ENCODE measurements around the gene RFX2. TPM values are rescaled to one million over a fixed set of nuclear protein-coding genes. Genes with fewer than 3 reads are reported as not detected.
"Not testable (repeated sequence)": the region's sequence is repeated elsewhere in the genome, so short reads cannot be mapped to it uniquely, and the experiment has no call there.

RFX2 gene
- total RNA-seq, 1 donor from 2014 or later = 2.4 TPM

DNA sequence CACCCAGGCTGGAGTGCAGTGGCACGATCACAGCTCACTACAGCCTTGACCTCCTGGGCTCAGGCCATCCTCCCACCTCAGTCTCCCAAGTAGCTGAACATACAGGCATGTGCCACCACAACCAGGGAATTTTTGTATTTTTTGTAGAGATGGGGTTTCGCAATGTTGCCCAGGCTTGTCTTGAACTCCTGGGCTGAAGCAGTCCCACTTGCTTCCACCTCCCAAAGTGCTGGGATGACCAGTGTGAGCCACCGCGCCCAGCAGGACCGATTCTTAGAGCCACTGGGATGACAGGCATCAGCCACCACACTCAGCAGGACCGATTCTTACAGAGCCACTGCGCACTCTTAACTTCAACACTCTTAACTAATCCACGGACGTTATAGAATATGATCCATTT is 77.5 kb downstream of the RFX2 start:
- peaks cover 1% of the 10 kb centered on the region for H3K36me3 ChIP-seq (ENCODE audit: control insufficient read depth, insufficient read depth, low read length)
- DNase-seq (ENCODE audit: low read depth) (no peak), FAIRE-seq (no peak)
- no peaks in the 10 kb centered on the region for H3K27me3 ChIP-seq (ENCODE audit: control insufficient read depth, insufficient read depth, low read length)
- TF ChIP-seq, protein P1, sequence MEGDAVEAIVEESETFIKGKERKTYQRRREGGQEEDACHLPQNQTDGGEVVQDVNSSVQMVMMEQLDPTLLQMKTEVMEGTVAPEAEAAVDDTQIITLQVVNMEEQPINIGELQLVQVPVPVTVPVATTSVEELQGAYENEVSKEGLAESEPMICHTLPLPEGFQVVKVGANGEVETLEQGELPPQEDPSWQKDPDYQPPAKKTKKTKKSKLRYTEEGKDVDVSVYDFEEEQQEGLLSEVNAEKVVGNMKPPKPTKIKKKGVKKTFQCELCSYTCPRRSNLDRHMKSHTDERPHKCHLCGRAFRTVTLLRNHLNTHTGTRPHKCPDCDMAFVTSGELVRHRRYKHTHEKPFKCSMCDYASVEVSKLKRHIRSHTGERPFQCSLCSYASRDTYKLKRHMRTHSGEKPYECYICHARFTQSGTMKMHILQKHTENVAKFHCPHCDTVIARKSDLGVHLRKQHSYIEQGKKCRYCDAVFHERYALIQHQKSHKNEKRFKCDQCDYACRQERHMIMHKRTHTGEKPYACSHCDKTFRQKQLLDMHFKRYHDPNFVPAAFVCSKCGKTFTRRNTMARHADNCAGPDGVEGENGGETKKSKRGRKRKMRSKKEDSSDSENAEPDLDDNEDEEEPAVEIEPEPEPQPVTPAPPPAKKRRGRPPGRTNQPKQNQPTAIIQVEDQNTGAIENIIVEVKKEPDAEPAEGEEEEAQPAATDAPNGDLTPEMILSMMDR (IDR thresholded peaks at IDR 0.05; ENCODE audit: insufficient read depth, low read length, severe bottlenecking) = no peak
- no peak overlapping the region for H3K4me3 ChIP-seq (ENCODE audit: low read depth, low read length)

DNA sequence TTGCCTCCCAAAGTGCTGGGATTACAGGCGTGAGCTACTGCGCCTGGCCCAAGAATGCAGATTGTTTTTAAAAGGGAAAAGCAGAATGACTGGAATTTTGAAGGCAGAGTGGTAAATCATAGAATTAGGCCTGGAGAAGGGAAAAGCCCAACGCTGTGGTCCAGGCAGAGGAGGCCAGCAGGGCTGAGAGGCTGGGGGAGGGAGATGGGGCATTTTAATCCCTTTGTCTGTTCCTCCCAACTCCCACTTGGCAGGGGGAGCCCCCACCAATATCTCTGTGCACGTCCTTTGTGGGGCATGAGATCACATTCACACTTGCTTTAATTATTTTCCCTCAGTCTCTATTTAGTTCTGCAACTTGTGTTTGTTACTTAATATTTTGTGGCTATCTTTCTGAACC is 77.9 kb downstream of the RFX2 start:
- DNase-seq (ENCODE audit: low read depth) (no peak), FAIRE-seq (no peak)

DNA sequence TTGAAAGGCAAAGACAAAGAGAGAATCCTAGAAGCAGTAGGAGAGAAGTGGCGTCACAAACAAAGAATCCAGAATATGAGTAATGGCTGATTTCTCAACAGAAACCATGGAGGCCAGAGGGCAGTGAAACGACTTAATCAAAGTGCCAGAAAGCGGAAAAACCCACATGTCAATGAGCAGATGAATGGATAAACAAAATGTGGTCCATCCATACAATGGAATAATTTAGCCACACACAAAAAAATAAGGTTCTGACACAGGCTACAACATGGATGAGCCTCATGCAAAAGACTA is 80.1 kb downstream of the RFX2 start:
- H3K36me3 ChIP-seq (ENCODE audit: control insufficient read depth, insufficient read depth, low read length) = peaks cover 2% of the 10 kb centered on the region
- peak; percentile 76 for DNase-seq (ENCODE audit: low read depth)
- H3K4me3 ChIP-seq (ENCODE audit: low read depth, low read length) = no peak overlapping the region
- TF ChIP-seq, protein P1 (IDR thresholded peaks at IDR 0.05; ENCODE audit: insufficient read depth, low read length, severe bottlenecking) = no peak
- FAIRE-seq = no peak
- H3K27me3 ChIP-seq (ENCODE audit: control insufficient read depth, insufficient read depth, low read length) = no peaks in the 10 kb centered on the region

More for the DNA sequence above, 77.9 kb downstream of the RFX2 start:
- TF ChIP-seq, protein P1 (IDR thresholded peaks at IDR 0.05; ENCODE audit: insufficient read depth, low read length, severe bottlenecking) = no peak
- Histone ChIP-seq H3K36me3 (ENCODE audit: control insufficient read depth, insufficient read depth, low read length) (peaks cover 1% of the 10 kb centered on the region), H3K27me3 (ENCODE audit: control insufficient read depth, insufficient read depth, low read length) (no peaks in the 10 kb centered on the region), H3K4me3 (ENCODE audit: low read depth, low read length) (no peak overlapping the region)

DNA sequence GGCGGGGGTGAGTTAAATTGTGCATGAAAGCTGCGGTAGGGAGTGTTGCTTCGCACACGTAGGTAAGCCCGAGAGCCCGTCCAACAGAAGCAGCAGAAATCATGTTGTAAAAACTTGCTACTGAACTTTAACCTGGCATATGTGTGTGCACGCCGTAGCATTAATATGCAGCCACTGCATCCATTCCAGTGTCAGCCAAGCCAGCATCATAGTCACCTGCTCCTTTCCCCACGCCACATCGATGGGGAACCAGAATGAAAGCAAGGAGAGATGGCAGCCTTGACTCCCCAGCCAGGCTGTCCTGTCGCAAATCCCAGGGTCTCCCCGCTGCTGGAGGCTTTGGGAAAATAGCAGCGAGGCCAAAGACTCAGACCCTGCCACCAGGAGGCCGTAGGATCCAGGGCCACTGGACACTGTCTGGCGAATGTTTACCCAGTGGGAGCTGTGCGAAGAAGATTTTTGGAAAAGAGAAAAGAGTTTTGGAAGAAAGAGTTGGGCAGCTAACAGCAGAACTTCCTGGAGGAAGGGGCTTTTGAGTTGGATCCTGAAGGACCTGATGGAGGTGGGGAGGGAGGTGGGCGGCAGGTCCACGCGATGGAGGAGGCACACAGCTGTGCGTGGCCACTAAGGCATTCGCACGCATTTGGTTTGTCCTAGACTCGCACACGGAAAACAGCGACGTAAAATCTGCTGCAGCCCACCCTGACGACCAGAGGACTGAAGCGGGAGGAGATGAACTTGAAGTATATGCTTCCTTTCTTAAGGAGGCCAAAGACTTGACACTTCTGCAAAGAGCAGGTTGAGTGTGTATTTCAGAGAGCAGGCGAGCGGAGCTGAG is 83.7 kb downstream of the RFX2 start:
- DNase-seq (ENCODE audit: low read depth) (no peak), FAIRE-seq (no peak)
- Histone ChIP-seq H3K4me3 (ENCODE audit: low read depth, low read length) (no peak overlapping the region), H3K27me3 (ENCODE audit: control insufficient read depth, insufficient read depth, low read length) (no peaks in the 10 kb centered on the region), H3K36me3 (ENCODE audit: control insufficient read depth, insufficient read depth, low read length) (peaks cover 5% of the 10 kb centered on the region)
- TF ChIP-seq, protein P1 (IDR thresholded peaks at IDR 0.05; ENCODE audit: insufficient read depth, low read length, severe bottlenecking) = no peak

DNA sequence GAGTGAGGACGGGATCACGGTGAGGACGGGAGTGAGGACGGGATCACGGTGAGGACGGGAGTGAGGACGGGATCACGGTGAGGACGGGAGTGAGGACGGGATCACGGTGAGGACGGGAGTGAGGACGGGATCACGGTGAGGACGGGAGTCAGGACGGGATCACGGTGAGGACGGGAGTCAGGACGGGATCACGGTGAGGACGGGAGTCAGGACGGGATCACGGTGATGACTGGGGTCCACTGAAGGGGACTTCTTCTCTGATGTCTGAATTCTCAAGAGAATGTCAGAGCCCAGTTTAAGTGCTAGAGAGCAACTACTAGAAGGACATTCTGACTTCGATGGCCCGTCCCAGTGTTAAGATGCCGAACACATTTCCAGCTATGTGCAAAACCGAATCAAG is 85.5 kb downstream of the RFX2 start:
- FAIRE-seq; H3K4me3 ChIP-seq (ENCODE audit: low read depth, low read length); H3K27me3 ChIP-seq (ENCODE audit: control insufficient read depth, insufficient read depth, low read length); DNase-seq (ENCODE audit: low read depth); H3K36me3 ChIP-seq (ENCODE audit: control insufficient read depth, insufficient read depth, low read length): not testable (repeated sequence)

DNA sequence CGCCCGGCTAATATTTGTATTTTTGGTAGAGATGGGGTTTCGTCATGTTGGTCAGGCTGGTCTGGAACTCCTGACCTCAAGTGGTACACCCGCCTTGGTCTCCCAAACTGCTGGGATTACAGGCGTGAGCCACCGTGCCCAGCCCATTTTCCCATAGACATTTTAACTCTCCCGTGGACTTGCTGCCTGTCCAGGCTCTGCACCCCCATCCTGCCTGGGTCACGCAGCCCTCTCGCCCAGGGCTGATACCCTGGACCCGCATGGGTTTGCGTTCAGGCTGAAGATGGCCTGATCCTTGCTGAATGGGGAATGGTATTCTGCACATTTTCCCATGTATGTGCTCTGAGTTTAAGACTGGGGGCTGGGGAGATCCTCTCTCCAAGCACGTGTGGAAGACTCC is 86.4 kb downstream of the RFX2 start:
- Histone ChIP-seq H3K36me3 (ENCODE audit: control insufficient read depth, insufficient read depth, low read length) (peaks cover 5% of the 10 kb centered on the region), H3K27me3 (ENCODE audit: control insufficient read depth, insufficient read depth, low read length) (no peaks in the 10 kb centered on the region), H3K4me3 (ENCODE audit: low read depth, low read length) (no peak overlapping the region)
- DNase-seq (ENCODE audit: low read depth) = no peak
- FAIRE-seq = no peak
- TF ChIP-seq, protein P1 (IDR thresholded peaks at IDR 0.05; ENCODE audit: insufficient read depth, low read length, severe bottlenecking) = no peak

Measured in bronchial epithelial cell (primary cell).